GM12801 (cell line): Measurements from ENCODE around the gene RICTOR.

ENCODE experiments used
- TF ChIP-seq, protein P1 (sequence below): IDR thresholded peaks from one replicate; pipeline ENCODE4 v1.5.1; 2011; ENCODE audit warnings: control low read depth; ENCODE audit not compliant: insufficient read length; ENCODE audit errors: extremely low read depth

Gene RICTOR

DNA sequence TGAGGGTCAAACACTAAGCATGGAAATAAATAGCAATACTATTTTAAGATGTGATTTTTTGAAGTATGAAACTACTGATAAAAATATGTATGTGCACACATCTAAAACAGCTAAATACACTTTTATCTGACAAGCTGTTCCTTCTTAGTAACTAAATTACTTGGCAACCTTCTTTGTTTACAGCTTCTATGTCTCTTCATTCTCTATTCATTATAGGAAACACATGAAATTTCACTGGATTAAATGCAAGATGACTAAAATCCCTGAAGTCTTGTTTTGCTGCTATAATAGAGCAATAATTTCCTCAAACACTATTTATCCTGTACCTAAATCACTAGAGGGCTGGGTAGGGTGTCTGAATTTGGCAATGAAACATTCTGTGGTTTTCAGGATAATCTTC, 11.7 kb downstream of the RICTOR start:
- TF ChIP-seq, protein P1, sequence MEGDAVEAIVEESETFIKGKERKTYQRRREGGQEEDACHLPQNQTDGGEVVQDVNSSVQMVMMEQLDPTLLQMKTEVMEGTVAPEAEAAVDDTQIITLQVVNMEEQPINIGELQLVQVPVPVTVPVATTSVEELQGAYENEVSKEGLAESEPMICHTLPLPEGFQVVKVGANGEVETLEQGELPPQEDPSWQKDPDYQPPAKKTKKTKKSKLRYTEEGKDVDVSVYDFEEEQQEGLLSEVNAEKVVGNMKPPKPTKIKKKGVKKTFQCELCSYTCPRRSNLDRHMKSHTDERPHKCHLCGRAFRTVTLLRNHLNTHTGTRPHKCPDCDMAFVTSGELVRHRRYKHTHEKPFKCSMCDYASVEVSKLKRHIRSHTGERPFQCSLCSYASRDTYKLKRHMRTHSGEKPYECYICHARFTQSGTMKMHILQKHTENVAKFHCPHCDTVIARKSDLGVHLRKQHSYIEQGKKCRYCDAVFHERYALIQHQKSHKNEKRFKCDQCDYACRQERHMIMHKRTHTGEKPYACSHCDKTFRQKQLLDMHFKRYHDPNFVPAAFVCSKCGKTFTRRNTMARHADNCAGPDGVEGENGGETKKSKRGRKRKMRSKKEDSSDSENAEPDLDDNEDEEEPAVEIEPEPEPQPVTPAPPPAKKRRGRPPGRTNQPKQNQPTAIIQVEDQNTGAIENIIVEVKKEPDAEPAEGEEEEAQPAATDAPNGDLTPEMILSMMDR, result no peak

DNA sequence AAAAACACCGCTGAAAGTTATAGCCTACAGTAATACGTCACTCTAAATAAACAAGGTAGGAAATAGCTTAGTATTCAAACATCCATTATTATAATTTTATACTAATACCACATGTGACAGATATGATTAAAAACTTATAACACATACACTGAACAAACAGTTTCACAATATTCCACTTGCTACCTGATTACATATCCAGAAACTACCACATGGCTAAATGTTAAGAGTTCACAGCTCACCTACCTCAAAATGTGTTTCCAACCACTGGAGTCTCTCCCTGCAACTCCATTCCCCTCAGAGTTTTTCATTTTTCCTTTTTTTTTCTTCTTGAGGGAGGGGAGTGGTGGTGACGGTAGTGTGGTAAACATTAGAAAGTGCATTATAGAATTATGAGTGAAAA, 12.1 kb downstream of the RICTOR start:
- TF ChIP-seq, protein P1, result no peak

DNA sequence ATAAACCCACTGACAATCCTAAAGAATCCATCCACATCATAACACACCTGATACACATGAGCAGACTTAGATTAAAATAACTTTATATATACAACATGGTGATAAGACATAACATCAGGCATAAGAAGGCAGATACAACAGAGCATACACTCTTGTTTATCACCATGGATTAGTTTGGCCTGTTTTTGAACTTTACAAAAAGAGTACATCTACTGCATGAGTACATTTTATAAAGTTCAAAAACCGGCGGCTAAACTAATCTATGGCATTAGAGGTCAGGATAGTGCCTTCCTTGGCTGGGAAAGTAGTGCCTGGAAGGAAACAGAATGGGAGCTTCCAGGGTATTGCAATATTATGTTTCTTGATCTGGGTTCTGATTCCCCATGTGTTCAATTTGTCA, 15.1 kb downstream of the RICTOR start:
- TF ChIP-seq, protein P1, result no peak

DNA sequence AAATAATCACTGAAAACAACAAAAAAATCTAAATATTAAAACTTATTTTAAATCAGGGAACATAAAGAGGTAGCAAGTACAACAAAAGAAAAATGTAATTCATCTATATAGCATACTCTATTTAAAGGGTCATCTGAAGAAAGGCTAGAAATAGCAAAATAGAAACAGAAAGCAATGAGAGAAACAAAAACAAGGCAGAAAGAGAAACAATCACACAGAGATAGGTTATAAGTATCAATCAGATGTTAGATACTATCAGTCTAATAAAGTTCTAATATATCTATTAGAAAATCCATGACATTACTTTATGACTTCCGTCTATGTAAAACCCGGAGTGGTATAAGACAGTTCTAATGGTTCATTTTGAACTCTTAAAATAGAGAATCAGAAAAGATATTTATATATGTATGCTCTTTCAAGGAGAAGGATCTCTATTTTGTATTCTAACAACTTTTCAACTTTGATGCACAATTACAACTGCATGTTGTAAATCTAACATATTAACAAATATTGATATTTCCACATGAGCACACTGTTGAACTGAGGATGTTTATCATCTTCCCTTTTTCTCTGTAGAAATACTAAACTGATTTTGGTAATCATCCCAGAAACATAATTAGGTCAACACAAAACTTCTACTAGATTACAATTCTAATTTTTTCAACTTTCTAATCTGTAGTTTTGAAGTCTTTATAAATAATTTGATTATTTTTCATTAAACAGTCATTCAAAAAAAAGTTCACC, 15.8 kb downstream of the RICTOR start:
- TF ChIP-seq, protein P1, result no peak

DNA sequence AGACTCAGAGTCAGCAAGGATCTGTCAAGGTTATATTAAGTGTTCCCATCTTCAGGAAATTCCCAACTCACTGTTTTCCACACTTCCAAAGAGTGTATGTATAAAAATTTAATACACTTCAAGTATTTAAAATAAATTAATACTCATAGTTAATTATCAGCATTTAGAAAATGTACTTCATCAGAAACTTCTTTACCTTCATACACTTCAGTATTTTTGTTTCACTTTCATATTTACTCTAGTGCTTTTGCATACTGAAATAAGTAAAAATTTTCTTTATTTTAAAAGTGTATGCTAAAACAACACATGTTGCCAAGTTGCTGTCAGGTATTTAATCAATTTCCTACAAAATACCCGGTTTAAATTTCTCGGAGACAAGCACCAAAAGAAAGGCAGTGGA, 16.5 kb downstream of the RICTOR start:
- TF ChIP-seq, protein P1, result no peak

DNA sequence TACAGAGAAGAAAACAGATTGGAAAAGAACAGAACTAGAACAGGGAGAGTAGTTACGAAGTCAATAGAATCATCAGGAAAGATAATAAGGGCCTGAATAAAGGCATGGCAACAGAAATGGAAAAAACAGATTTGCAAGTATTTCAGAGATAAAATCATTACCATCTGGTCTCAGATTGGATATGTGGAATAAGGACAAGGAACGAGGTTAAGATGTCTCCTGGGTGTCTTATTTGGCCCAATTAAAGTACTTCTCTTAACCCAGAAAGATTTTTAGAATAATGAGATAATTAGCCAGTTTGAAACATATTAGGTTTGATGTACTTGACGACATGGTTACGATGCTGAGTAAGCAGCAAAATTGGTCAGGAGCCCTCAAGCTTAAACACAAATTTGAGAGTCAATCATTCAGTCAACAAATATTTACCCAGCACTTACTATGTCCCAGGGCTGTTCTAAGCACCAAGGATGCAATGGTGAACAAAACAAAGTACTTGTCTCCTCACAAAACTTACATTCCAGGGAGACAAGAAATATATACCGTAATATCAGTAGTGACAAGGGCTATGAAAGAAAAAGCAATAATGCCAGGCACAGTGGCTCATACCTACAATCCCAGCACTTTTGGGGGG, 18.3 kb downstream of the RICTOR start:
- TF ChIP-seq, protein P1, result no peak

DNA sequence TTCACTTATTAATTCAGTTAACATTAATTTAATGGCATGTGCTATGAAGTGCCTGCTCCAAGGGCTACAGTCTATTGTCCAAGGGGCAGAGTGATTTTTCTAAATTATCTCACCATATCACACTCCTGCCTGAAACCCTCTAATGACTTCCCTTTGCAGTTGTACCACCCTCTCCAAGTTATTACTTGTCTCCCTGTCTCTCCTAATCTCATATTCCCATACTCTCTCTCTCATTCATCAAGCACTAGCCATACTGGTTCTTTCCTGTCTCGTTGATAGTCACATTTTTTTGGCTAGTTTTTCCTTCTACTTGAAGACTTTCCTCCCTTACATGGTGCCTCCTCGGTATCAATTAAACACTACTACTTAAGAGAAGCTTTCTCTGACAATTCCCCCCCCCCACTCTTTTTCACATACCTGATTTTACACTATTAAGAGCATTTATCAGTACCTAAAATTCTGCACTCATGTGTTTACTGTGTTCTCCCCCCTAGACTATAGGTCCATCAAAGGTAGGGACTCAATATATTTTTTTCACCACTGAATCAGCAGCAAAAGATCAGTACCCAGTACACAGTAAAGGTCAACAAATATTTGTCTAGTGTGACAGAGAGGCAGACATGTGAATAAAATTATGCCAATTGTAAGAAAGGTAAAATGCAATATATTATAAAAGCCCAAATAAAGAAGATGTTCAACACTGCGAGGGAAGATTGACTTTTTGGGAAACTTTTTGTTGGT, 19.0 kb downstream of the RICTOR start:
- TF ChIP-seq, protein P1, result no peak
